Gastroesophageal sphincter (tissue), 4 donors: ENCODE results near the gene UBE2J2. TPM values are rescaled to one million over a fixed set of nuclear protein-coding genes. Genes with fewer than 3 reads are reported as not detected.

Source experiments
- ATAC-seq: fragments of 150-250 bp; one replicate; pipeline ENCODE4 v1.9.1; 2016; ENCODE audit warnings: mild to moderate bottlenecking, moderate library complexity
- H3K27ac ChIP-seq, 4 donors: fragments of 200-600 bp; sonication (generic) in 3 of 4; 1 replicate in 3 of 4; 2 replicates in 1 of 4; pipeline ENCODE4 v1.5.1; 2016 to 2019
- H3K27me3 ChIP-seq: fragments of 200-600 bp; sonication (generic); one replicate; pipeline ENCODE4 v1.5.1; 2019
- H3K36me3 ChIP-seq, 2 donors: fragments of 200-600 bp; sonication (generic); one replicate each; pipeline ENCODE4 v1.5.1; 2019; ENCODE audit warnings: control low read depth in 1 of 2
- H3K4me1 ChIP-seq, 3 donors: fragments of 200-600 bp; sonication (generic); 1 replicate in 2 of 3; 2 replicates in 1 of 3; pipeline ENCODE4 v1.5.1; 2016 to 2019; ENCODE audit warnings: control low read depth in 2 of 3
- H3K4me3 ChIP-seq, 2 donors: fragments of 200-600 bp; sonication (generic); one replicate each; pipeline ENCODE4 v1.5.1; 2019; ENCODE audit warnings: mild to moderate bottlenecking in 1 of 2, moderate library complexity in 1 of 2
- H3K9me3 ChIP-seq, 3 donors: fragments of 200-600 bp; sonication (generic); one replicate each; pipeline ENCODE4 v1.5.1; 2017 to 2019; ENCODE audit warnings: control low read depth in 2 of 3
- CTCF ChIP-seq, 4 experiments: fragments of 200-600 bp in 2 of 4; fragments of 450-650 bp in 2 of 4; sonication (generic) in 1 of 4; IDR thresholded peaks; one replicate each; pipeline ENCODE4 v1.5.1; 2017 to 2019; ENCODE audit warnings: antibody characterized with exemption in 4 of 4, mild to moderate bottlenecking in 2 of 4, moderate library complexity in 2 of 4
- EP300 ChIP-seq: sonication (generic); formaldehyde crosslinking; IDR thresholded peaks from one replicate; pipeline ENCODE4 v1.6.1; 2017; ENCODE audit warnings: antibody characterized with exemption, mild to moderate bottlenecking
- POLR2A ChIP-seq, 2 donors: fragments of 450-650 bp; IDR thresholded peaks; one replicate each; pipeline ENCODE4 v1.6.1; 2017; ENCODE audit warnings: antibody characterized with exemption in 2 of 2, mild to moderate bottlenecking in 2 of 2, moderate library complexity in 1 of 2
- POLR2AphosphoS5 ChIP-seq: sonication (generic); formaldehyde crosslinking; IDR thresholded peaks from one replicate; pipeline ENCODE4 v1.6.1; 2017; ENCODE audit warnings: antibody characterized with exemption
- WGBS, 2 donors: methylation state at CpG; one replicate each; pipeline ENCODE4 v1.1.5; 2018; ENCODE audit warnings: low coverage in 1 of 2; 5-methylcytosine and 5-hydroxymethylcytosine counted together
- total RNA-seq, 4 donors: library from RNA; depleted of rRNA; stranded (reverse); fragments of >200 nt; gene quantifications; one replicate each; pipeline ENCODE4 v1.1.0, GENCODE V29; 2016

UBE2J2 gene
- total RNA-seq, 4 donors from 2014 or later, result 28.1 to 47.0 (median 37.9) TPM

GRCh38 chr1:1283821-1284220, 10.2 kb upstream of the UBE2J2 start:
- no peak overlapping the region for H3K27ac ChIP-seq
- H3K4me1 ChIP-seq, result no peaks in the 10 kb centered on the region
- peaks cover 48% of the 10 kb centered on the region for H3K27me3 ChIP-seq
- H3K4me3 ChIP-seq, result no peak overlapping the region
- H3K36me3 ChIP-seq, result no peaks in the 10 kb centered on the region
- ATAC-seq, result no peak
- no peaks in the 10 kb centered on the region for H3K9me3 ChIP-seq
- WGBS, 2 donors, result no CpG with 5 or more reads among the region's 9 CpGs
- TF ChIP-seq POLR2AphosphoS5 (no peak), CTCF (IDR thresholded peaks at IDR 0.05) (no peak), POLR2A (IDR thresholded peaks at IDR 0.05) (no peak), EP300 (no peak)

- no peak for ATAC-seq
- TF ChIP-seq POLR2A (IDR thresholded peaks at IDR 0.05) (no peak), POLR2AphosphoS5 (no peak), CTCF (IDR thresholded peaks at IDR 0.05) (no peak)
These were observed 9.3 kb upstream of the UBE2J2 start for GRCh38 chr1:1282998-1283397.

GRCh38 chr1:1281533-1282321, 8.1 kb upstream of the UBE2J2 start:
- Histone ChIP-seq H3K9me3 (no peaks in the 10 kb centered on the region), H3K27ac (no peak overlapping the region), H3K4me3 (no peak overlapping the region), H3K27me3 (peaks cover 35% of the 10 kb centered on the region), H3K36me3 (no peaks in the 10 kb centered on the region), H3K4me1 (no peaks in the 10 kb centered on the region)
- 60% methylated on average over 2 of the region's 26 CpGs; no CpG with 5 or more reads in 1 of the 2 donors for WGBS, 2 donors
- no peak for ATAC-seq
- TF ChIP-seq CTCF (IDR thresholded peaks at IDR 0.05) (no peak), POLR2A (IDR thresholded peaks at IDR 0.05) (no peak), POLR2AphosphoS5 (no peak)

More at GRCh38 chr1:1282998-1283397, 9.3 kb upstream of the UBE2J2 start:
- Histone ChIP-seq H3K36me3 (no peaks in the 10 kb centered on the region), H3K9me3 (no peaks in the 10 kb centered on the region), H3K4me1 (no peaks in the 10 kb centered on the region), H3K27me3 (peaks cover 48% of the 10 kb centered on the region), H3K4me3 (no peak overlapping the region), H3K27ac (no peak overlapping the region)
- WGBS, 2 donors, result no CpG with 5 or more reads among the region's 14 CpGs

DNA sequence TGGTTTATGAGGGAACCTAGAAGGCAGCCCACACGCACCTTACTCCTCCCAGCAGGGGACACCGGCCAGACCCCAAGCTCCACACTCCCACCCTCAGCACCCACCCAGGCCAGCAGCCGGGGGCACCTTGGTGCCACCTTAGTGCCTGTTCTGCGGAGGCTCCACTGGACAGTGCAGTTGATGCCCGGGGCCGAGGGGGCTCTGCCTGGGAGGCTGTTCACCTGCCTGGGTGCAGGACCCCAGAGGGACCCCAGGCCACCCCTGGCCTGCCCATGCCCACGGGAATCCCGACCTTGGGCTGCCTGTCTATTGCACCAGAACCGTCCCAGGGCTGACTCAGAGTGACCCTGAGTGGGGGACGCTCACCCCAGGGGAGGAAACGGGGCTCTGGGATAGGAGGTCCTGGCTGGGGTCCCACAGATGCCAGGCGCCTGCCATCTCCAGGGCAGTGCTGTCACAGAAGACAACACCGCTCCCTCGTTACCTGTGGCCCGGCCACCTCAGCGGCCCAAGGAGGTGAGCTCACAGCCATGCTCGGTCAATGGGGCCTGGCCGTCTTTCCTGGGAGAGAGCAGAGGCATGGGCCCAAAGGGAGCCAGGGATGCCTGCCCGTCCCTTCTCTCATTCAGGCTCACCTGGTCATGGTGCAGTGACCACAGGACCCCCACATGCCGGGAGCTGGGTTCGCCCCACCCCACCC, 7.3 kb upstream of the UBE2J2 start:
- no peak overlapping the region for H3K4me3 ChIP-seq
- no peaks in the 10 kb centered on the region for H3K36me3 ChIP-seq
- no CpG with 5 or more reads among the region's 21 CpGs for WGBS, 2 donors
- ATAC-seq, result no peak
- no peaks in the 10 kb centered on the region for H3K4me1 ChIP-seq
- TF ChIP-seq EP300 (no peak), POLR2A (IDR thresholded peaks at IDR 0.05) (no peak), CTCF (IDR thresholded peaks at IDR 0.05) (no peak), POLR2AphosphoS5 (no peak)
- H3K27ac ChIP-seq, result no peak overlapping the region
- H3K27me3 ChIP-seq, result peaks cover 27% of the 10 kb centered on the region
- no peaks in the 10 kb centered on the region for H3K9me3 ChIP-seq
